Heart left ventricle (tissue), 13 donors: ENCODE measurements around the gene ADPRS.

Experiments used
- CTCF ChIP-seq, 12 donors: fragments of 200-600 bp; sonication (generic) in 4 of 12; IDR thresholded peaks; one replicate each; pipeline versions ENCODE4 v1.5.0 to v1.8.0; 2018 to 2022; ENCODE audit warnings: antibody characterized with exemption in 12 of 12, mild to moderate bottlenecking in 5 of 12
- POLR2A ChIP-seq, 2 donors: fragments of 450-650 bp; IDR thresholded peaks; one replicate each; pipeline ENCODE4 v1.6.1; 2017; ENCODE audit warnings: antibody characterized with exemption in 2 of 2, mild to moderate bottlenecking in 2 of 2, moderate library complexity in 2 of 2
- donor health status: ischemic (EF 13 %, LVEDD 7.1; RV severe dilation, severe dysfunction).
- donor health status: DM: no; HTN: yes; CAD: no.
- donor health status: DM: no; HTN: no; CAD: no.
- donor health status: ischemic (EF 25% LVEDD 6.9; RV normal size, moderate dysfunction).
- donor health status: ischemic (EF 25% LVEDD 5.7; RV mildly dilated, moderate dysfunction).
- donor health status: ischemic (EF 35%, LVEDD 5.7; RV mildly dilated, moderate dysfunction).
- donor health status: nonischemic (EF 11% LVEDD 7.7; RV severe dilation, severe dysfunction).
- donor health status: DM: yes; HTN: yes; CAD: no.
- donor health status: PGD.
- donor health status: ischemic (EF 29% LVEDD 5.4; RV normal size, mild dysfunction).
- donor health status: nonischemic (EF 23%, LVEDD 6.1; RV moderate dilation, normal function).

- TF ChIP-seq CTCF (IDR thresholded peaks at IDR 0.05) (no peak), POLR2A (IDR thresholded peaks at IDR 0.05) (no peak)
Observed at GRCh38 chr1:36085686-36086526, 2.8 kb upstream of the ADPRS start.
